Endothelial cell of umbilical vein (primary cell): ENCODE measurements around the gene DYRK1A. TPM values are rescaled to one million over a fixed set of nuclear protein-coding genes. Genes with fewer than 3 reads are reported as not detected.

ENCODE experiments used
- BruUV-seq: library from RNA; stranded (reverse); fragments of 400-500 nt; replicated peaks from 2 replicates; lab custom pipeline; 2021; lab: Mats Ljungman, UMichigan
- CTCF ChIA-PET: fragments of 300-600, 350-600 bp; sonication (Branson Sonifier 250); formaldehyde crosslinking; loops from one replicate; lab custom pipeline; 2021; ENCODE audit warnings: antibody characterized with exemption, inconsistent platforms; lab: Charles Lee
- POLR2A ChIA-PET: fragments of 300-600, 350-600 bp; sonication (Branson Sonifier 250); formaldehyde crosslinking; loops from one replicate; lab custom pipeline; 2021; ENCODE audit warnings: antibody characterized with exemption, inconsistent platforms; lab: Charles Lee
- DNase-seq: peaks from one replicate; pipeline ENCODE4 v3.0.0-alpha.2; 2011; ENCODE audit warnings: low read depth, low spot score
- FAIRE-seq: peaks from 2 replicates; lab custom pipeline; 2011; peaks lifted over from hg19 to GRCh38; lab: Jason Lieb, UNC
- H2AFZ ChIP-seq: 2 replicates; pipeline ENCODE4 v1.6.0; 2012; ENCODE audit warnings: low read depth, low read length, control low read depth, inconsistent platforms
- H3K27ac ChIP-seq: 2 replicates; pipeline ENCODE4 v1.5.1; 2011; ENCODE audit warnings: low read depth, mild to moderate bottlenecking, control low read depth, low read length, moderate library complexity; ENCODE audit not compliant: insufficient read depth
- H3K27me3 ChIP-seq, 2 experiments: 2 replicates each; pipeline versions ENCODE4 v1.6.0 to v1.6.1; 2011; ENCODE audit warnings: low read length in 2 of 2, mixed read lengths in 1 of 2; ENCODE audit not compliant: control insufficient read depth in 2 of 2, insufficient read depth in 2 of 2
- H3K36me3 ChIP-seq, 2 experiments: 2 replicates in 1 of 2; 3 replicates in 1 of 2; pipeline ENCODE4 v1.5.1; 2011; ENCODE audit warnings: low read length in 2 of 2, mild to moderate bottlenecking in 1 of 2, moderate library complexity in 1 of 2; ENCODE audit not compliant: control insufficient read depth in 2 of 2, insufficient read depth in 2 of 2; ENCODE audit errors: extremely low read depth in 1 of 2
- H3K4me1 ChIP-seq: 3 replicates; pipeline ENCODE4 v1.5.1; 2011; ENCODE audit warnings: mild to moderate bottlenecking, low read length; ENCODE audit not compliant: control insufficient read depth, insufficient read depth; ENCODE audit errors: extremely low read depth
- H3K4me2 ChIP-seq: 2 replicates; pipeline ENCODE4 v1.6.1; 2011; ENCODE audit warnings: low read length, control low read depth, mixed read lengths; ENCODE audit not compliant: insufficient read depth
- H3K4me3 ChIP-seq, 3 experiments: fragments of 200-600 bp in 1 of 3; sonication (generic), shearing (Covaris generic) in 1 of 3; replicated peaks in 1 of 3; 2 replicates each; pipeline ENCODE4 v1.5.1; 2011 to 2016; ENCODE audit warnings: control low read depth in 3 of 3, low read length in 3 of 3, mild to moderate bottlenecking in 2 of 3, inconsistent platforms in 1 of 3, low read depth in 1 of 3, moderate library complexity in 1 of 3; ENCODE audit not compliant: insufficient read depth in 1 of 3
- H3K79me2 ChIP-seq: 2 replicates; pipeline ENCODE4 v1.6.0; 2012; ENCODE audit warnings: low read length, inconsistent platforms; ENCODE audit not compliant: control insufficient read depth, insufficient read depth
- H3K9ac ChIP-seq: replicated peaks from 2 replicates; pipeline ENCODE3; 2011; ENCODE audit warnings: low read length, control low read depth; ENCODE audit not compliant: insufficient read depth; ENCODE audit errors: extremely low read depth
- H3K9me1 ChIP-seq: replicated peaks from 3 replicates; pipeline ENCODE4 v1.6.0; 2011; ENCODE audit warnings: mild to moderate bottlenecking, low read length; ENCODE audit not compliant: control insufficient read depth, insufficient read depth; ENCODE audit errors: extremely low read depth
- H3K9me3 ChIP-seq: replicated peaks from 2 replicates; pipeline ENCODE4 v1.5.1; 2012; ENCODE audit warnings: low read length, inconsistent platforms; ENCODE audit not compliant: control insufficient read depth, insufficient read depth
- H4K20me1 ChIP-seq: replicated peaks from 2 replicates; pipeline ENCODE3; 2011; ENCODE audit warnings: mild to moderate bottlenecking, low read length; ENCODE audit not compliant: control insufficient read depth, insufficient read depth; ENCODE audit errors: extremely low read depth
- CTCF ChIP-seq, 2 donors: IDR thresholded peaks; 1 replicate in 1 of 2; 2 replicates in 1 of 2; pipeline ENCODE4 v1.5.1; 2011; ENCODE audit warnings: low read length in 2 of 2, mild to moderate bottlenecking in 2 of 2, moderate library complexity in 2 of 2, control low read depth in 1 of 2, inconsistent platforms in 1 of 2, low read depth in 1 of 2; ENCODE audit not compliant: insufficient read depth in 1 of 2; ENCODE audit errors: extremely low read depth in 1 of 2
- EZH2 ChIP-seq: IDR thresholded peaks from 2 replicates; pipeline ENCODE4 v1.6.1; 2012; ENCODE audit warnings: borderline replicate concordance, low read depth, mild to moderate bottlenecking, moderate library complexity, low read length, inconsistent platforms; ENCODE audit not compliant: severe bottlenecking
- FOS ChIP-seq: IDR thresholded peaks from 2 replicates; pipeline ENCODE4 v1.6.1; 2011; ENCODE audit warnings: mild to moderate bottlenecking, low read length, moderate library complexity, borderline replicate concordance; ENCODE audit not compliant: insufficient read depth
- GATA2 ChIP-seq: IDR thresholded peaks from 2 replicates; pipeline ENCODE4 v1.7.0; 2011; ENCODE audit warnings: low read depth, mild to moderate bottlenecking, moderate library complexity, mixed read lengths, low read length; ENCODE audit not compliant: insufficient read length, insufficient read depth
- JUN ChIP-seq: IDR thresholded peaks from 2 replicates; pipeline ENCODE4 v1.6.1; 2011; ENCODE audit warnings: borderline replicate concordance, low read depth; ENCODE audit not compliant: insufficient read length, insufficient read depth
- MAX ChIP-seq: IDR thresholded peaks from 2 replicates; pipeline ENCODE4 v1.6.1; 2011; ENCODE audit not compliant: insufficient read depth, insufficient read length
- MYC ChIP-seq: IDR thresholded peaks from one replicate; pipeline ENCODE4 v1.6.1; 2011; ENCODE audit warnings: mild to moderate bottlenecking, low read depth, low read length
- POLR2A ChIP-seq: IDR thresholded peaks from 2 replicates; pipeline ENCODE4 v1.6.1; 2012; ENCODE audit warnings: low read depth, mild to moderate bottlenecking, control low read depth, low read length
- POLR2AphosphoS5 ChIP-seq: IDR thresholded peaks from 2 replicates; pipeline ENCODE4 v1.6.1; 2012; ENCODE audit warnings: low read depth, mild to moderate bottlenecking, control low read depth, low read length, moderate library complexity; ENCODE audit not compliant: insufficient read depth
- dilution Hi-C: fragments of 300-500 bp; cut with MboI; formaldehyde crosslinking; loops from one replicate; pipeline ENCODE4 v1.15.0; 2019; ENCODE audit warnings: low sequenced_read_pairs; ENCODE audit not compliant: extremely low pct_ligation_motif_present
- intact Hi-C: fragments of 100-400 bp; cut with micrococcal nuclease; formaldehyde crosslinking; loops from one replicate; pipeline ENCODE4 v1.10.0; 2022
- polyA plus RNA-seq, 4 experiments: library from polyadenylated mRNA; depleted of rRNA in 3 of 4; stranded (reverse) in 3 of 4; unstranded in 1 of 4; fragments of >200 nt; gene quantifications; 2 replicates each; pipeline versions ENCODE4 v1.2.1 to v1.2.3, GENCODE V29; 2011 to 2012; ENCODE audit warnings: missing spikeins in 1 of 4
- total RNA-seq: library from RNA; stranded (reverse); gene quantifications from 2 replicates; pipeline ENCODE4 v1.2.3, GENCODE V29; 2021

The DYRK1A gene
- total and polyA plus RNA-seq, 2 donors (not counting 3 experiments of a cell fraction or from before 2014, with no cell fraction given) = 51.8 to 53.7 TPM

- no peaks in the 10 kb centered on the region for H3K79me2 ChIP-seq
- H3K36me3 ChIP-seq = no peaks in the 10 kb centered on the region
- no peak for FAIRE-seq
- no peaks in the 10 kb centered on the region for H3K9me1 ChIP-seq
- intact Hi-C loops (no loop called here), dilution Hi-C loops (no loop called here)
- H3K9ac ChIP-seq = no peak overlapping the region
- DNase-seq = no peak
- ChIA-PET CTCF (interaction anchor here (1.2 to 1.6 kb wide), 2 partner anchors 11 to 15 kb away, joined by 3 read pairs; no protein-coding TSS in a partner anchor), POLR2A (no interaction called here)
- no peak overlapping the region for H3K27ac ChIP-seq
- H4K20me1 ChIP-seq = no peaks in the 10 kb centered on the region
- H2AFZ ChIP-seq = no peak overlapping the region
- H3K9me3 ChIP-seq = no peaks in the 10 kb centered on the region
- H3K4me2 ChIP-seq = no peak overlapping the region
- peaks cover 5 to 8% of the 10 kb centered on the region in 2 experiments for H3K27me3 ChIP-seq
- H3K4me3 ChIP-seq = no peak overlapping the region
- TF ChIP-seq POLR2AphosphoS5 (no peak), CTCF (IDR thresholded peaks at IDR 0.05; ENCODE audit: extremely low read depth in 1 of 2, insufficient read depth in 1 of 2, low read depth in 1 of 2, low read length in 2 of 2) (no peak), POLR2A (no peak), GATA2 (no peak), MAX (no peak), EZH2 (no peak), MYC (no peak), JUN (no peak), FOS (no peak)
- no TSS peak for BruUV-seq
- H3K4me1 ChIP-seq = peaks cover 10% of the 10 kb centered on the region
Observed at GRCh38 chr21:37568916-37569315, 202.3 kb downstream of the DYRK1A start.
